Neural progenitor cell (in vitro differentiated cells): ENCODE results near the gene MBL2.

Experiments
- EZH2 ChIP-seq: fragments of 200-600 bp; sonication (generic); IDR thresholded peaks from 2 replicates; pipeline ENCODE4 v1.6.1; 2017; ENCODE audit warnings: antibody characterized with exemption, mild to moderate bottlenecking, moderate library complexity
- EZH2phosphoT487 ChIP-seq: fragments of 200-600 bp; sonication (generic); IDR thresholded peaks from 2 replicates; pipeline ENCODE4 v1.6.1; 2017; ENCODE audit warnings: antibody characterized with exemption
- TF ChIP-seq, protein P1 (sequence below): fragments of 200-600 bp; sonication (generic); IDR thresholded peaks from 2 replicates; pipeline ENCODE4 v1.5.1; 2017; ENCODE audit warnings: antibody characterized with exemption, mild to moderate bottlenecking

DNA sequence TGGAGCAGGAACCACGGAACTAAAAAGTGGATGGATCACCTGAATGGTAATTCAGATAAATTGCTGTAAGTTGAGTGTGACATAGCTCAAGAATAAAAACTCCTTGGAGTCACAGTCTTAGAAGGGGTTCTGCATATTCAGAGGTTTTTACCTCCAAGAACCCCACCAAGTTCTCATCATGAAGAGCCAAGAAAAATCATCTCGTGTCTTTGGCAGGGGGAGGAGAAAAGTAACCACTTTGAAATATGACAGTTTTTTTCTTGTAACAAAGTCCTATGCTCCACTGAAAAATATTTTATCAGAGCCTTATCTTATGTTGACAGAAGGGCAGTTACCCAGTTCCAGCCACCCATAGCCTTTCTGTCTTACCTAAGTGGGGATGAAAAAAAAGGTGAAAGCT is 38.2 kb upstream of the MBL2 start:
- TF ChIP-seq, protein P1, sequence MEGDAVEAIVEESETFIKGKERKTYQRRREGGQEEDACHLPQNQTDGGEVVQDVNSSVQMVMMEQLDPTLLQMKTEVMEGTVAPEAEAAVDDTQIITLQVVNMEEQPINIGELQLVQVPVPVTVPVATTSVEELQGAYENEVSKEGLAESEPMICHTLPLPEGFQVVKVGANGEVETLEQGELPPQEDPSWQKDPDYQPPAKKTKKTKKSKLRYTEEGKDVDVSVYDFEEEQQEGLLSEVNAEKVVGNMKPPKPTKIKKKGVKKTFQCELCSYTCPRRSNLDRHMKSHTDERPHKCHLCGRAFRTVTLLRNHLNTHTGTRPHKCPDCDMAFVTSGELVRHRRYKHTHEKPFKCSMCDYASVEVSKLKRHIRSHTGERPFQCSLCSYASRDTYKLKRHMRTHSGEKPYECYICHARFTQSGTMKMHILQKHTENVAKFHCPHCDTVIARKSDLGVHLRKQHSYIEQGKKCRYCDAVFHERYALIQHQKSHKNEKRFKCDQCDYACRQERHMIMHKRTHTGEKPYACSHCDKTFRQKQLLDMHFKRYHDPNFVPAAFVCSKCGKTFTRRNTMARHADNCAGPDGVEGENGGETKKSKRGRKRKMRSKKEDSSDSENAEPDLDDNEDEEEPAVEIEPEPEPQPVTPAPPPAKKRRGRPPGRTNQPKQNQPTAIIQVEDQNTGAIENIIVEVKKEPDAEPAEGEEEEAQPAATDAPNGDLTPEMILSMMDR = no peak
- no peak for TF ChIP-seq EZH2
- no peak for TF ChIP-seq EZH2phosphoT487
